ENCODE measurements around the gene SLC38A10.

SLC38A10 gene

GRCh38 chr17:81295031-81295675 lies at the start of gene SLC38A10:
TSS of gene SLC38A10 (minus strand) at chr17:81295307. CDS start at chr17:81294921, 386 bp downstream.
- DNase-seq: peak; percentile 86

DNA sequence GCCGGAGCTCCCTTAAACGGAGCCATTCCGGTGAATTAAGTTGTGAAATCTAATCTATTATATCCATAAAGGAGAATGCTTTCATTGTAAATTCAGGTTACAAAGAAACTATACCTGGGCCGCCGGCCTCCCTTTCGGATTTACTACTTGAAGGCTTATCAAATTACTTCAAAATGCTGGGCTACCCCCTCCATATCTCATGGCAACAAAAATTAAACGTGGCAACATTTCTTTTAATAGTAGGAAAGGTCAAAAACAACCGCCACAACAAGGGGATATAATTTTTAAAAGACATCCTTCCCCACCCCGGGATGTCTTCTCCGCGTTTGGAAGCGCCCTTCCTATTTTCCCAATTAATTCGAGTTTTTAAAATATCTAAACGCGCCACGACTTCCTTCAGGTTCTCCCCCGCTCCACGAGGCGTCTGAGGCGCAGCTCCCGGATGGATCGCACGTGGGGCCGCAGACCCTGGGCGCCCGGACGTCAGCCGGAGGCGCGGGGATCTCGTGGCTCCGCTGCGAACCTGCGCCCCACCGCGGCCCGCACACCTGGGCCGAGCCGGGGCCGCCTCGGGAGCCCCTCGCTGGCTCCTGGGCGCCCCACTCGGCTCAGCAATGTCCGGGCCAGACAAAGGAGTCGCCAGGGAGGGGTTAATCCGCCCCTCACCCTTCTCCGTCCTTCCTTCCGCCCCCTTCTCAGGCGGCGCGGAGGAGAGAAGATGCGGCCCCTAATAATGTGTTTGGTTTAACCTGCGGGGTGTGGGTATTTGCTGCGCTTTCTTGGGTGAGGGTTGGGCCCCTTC lies 47.4 kb upstream of the SLC38A10 start:
- DNase-seq: no peak

DNA sequence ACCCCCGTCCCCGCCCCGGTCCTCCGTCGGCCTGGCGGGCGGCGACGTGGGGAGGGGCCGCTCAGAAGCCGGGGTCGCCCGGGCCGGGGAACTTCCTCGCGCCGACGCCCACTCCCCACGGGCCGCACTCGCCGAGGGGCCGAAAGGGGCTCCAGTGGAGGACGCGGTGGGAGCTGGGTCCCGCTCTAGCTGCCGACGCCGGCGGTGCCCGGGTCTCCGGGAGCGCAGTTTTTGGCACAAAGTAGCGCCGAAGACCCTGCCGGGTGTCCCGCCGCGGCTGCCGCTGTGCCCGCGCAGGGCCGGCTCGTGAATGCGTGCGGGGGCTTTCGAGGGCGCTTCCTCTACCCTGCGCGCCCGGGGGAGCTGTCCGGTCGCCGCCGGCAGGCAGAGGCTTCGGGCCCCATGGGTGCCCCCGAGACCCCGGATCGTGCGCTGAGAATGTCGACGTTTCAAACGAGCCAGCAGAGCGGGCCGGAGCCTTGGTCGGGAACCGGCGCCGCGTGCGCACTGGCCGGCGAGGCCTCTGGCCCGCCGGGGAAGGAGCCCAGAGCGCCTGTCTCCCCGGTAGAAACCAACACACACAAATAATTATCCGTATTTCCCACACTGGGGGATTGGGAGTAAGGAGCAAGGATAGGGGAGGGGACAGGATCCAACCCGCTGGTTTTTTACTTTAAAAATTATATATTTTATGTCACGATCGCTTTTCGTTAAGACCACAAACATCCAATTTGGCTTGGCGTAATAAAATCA lies 46.6 kb upstream of the SLC38A10 start:
- no peak for DNase-seq

DNA sequence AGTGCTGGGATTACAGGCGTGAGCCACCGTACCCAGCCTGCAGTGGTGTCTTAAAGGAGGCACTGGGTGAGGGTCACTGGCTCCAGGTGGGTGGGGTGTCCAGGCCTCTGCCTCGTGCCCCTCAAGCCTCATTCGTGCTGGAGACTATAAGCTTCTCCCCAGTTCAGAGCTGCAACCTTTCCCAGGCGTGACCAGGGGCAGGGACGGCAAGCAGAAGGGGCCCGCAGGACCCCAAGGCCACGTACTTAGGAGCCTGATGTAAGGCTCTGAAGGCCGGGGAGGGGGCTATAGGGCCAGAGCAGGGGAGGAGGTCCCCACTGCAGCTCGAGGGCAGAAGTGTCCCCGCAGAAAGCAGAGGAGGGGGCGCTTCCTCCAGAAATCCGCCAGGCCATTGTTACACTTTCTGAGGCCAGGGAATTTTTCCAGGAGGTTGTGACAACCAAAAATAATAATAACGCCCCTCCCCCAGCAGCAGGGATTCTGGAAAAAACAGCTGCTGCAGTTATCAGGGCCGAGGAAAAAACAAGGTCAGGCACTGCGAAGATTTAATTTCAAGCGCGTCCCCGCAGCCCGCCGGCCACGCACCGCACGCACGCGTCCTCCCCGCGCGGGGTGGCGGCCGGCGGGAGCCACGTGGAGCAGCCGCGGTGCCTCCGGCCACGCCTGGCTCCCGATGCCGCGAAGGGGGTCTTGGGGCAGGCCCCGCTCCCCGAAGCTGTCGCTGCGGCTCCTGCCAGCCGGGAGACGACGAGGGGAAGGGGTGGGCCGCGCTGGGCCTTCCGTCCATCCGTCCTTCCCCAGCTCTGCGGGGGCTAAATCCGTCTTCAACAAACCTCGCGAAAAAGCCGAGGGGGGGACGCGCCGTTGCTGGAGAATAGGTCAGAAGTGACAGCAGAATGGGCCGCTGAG lies 45.8 kb upstream of the SLC38A10 start:
- no peak for DNase-seq

- no peak for DNase-seq
These were observed 44.6 kb upstream of the SLC38A10 start for GRCh38 chr17:81339534-81340296.

DNA sequence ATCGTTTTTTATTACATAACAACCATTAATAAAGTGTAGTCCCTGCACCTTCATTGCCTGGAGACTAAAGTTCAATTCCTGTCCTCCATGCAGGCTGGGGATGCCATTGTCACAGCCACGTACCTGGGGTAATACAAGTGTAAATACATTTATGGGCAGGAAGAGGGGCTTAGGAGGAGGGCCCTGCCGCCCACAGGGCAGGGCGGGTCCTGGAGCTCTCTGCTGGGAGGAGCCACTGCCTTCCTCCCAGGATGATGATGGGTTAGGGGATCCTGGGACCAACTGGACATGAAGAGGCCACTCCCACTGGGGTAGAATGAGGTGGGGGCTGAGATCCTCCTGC lies 44.1 kb upstream of the SLC38A10 start:
- DNase-seq: no peak

DNA sequence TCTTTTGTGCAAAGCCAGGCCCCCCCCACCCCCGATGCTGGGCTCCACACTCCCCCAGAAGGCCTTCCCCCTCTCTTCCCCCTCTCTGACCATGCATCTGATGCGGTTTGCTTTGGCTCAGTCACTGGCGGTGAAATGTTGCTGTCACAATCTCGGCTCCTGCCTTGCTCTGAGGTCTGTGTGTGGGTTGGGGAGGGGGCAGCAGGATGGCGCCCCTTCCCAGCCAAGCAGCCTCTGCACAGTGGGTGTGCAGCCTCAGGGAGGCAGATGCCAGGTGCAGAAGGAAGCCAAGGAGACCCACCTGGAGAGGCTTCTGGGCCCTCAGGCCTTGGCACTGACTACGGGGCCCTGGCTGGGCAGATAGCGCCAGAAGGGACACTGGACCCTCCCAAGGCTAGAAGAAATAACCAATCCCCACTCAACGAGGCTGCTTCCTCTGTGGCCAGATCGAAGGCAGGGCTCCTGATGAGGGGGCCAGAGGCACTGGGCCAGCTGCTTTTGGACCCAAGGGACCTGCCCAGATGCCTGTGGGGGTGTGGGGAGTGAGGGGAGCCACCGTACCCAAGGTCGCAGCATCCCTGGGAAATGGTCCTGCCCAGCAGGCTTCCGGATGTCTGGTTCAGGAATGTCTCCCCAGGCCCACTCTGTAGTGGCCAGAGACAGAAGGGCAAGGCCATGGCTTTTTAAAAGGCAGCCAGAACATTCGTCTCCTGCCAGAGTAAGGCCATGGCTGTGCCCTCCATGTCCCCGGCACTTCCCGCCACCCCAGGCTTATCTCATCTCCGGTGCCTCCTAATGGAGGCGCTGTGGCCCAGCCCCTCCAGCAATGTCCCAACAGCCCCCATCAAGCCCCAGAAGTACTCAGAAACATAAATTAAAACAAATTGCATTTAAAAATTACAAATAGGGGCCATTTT lies 43.4 kb upstream of the SLC38A10 start:
- no peak for DNase-seq

GRCh38 chr17:81337476-81337879 lies 42.4 kb upstream of the SLC38A10 start:
- peak; percentile 23 for DNase-seq

GRCh38 chr17:81336930-81337325 lies 41.8 kb upstream of the SLC38A10 start:
- no peak for DNase-seq

- no peak for DNase-seq
These were observed 41.3 kb upstream of the SLC38A10 start for GRCh38 chr17:81336296-81336929.

GRCh38 chr17:81335773-81336157 lies 40.7 kb upstream of the SLC38A10 start:
- DNase-seq: no peak

DNA sequence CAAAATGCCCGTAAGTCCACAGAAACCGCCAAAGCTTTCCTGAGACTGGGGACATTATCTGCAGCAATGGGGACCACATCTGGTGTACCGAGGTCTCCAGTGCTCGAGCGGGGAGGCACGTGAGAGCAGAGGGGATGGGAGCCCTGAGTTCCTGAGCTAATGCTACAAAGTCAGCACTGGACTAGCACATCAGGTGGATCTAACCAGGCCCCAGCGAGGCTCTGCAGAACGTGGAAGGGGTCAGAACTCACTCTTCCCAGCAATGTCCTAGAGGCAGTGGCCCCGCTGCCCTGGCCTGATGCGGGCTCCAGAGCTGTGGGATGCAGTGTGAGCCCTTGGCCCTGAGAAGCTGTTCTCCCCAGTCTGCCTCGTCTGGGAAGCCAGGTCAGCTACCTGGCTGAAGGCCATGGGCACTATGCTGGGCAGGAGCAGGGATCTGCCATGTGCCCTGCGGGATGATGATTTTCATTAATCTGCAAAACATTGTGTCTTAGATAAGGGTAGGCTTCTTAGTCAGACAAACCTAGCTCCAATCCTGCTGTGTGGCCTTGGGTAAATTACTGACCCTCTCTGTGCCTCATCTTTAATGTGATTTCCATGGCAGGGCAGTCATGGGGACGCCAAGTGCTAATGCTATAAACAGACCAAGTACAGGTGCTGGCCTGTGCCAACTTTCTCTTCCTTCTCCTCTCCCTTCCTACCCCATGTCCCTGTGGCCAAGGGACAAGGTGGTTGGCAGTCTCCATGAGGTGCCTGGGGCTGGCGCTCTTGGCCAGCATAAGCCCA lies 40.1 kb upstream of the SLC38A10 start:
- DNase-seq: no peak

GRCh38 chr17:81334391-81334901 lies 39.3 kb upstream of the SLC38A10 start:
- no peak for DNase-seq

DNA sequence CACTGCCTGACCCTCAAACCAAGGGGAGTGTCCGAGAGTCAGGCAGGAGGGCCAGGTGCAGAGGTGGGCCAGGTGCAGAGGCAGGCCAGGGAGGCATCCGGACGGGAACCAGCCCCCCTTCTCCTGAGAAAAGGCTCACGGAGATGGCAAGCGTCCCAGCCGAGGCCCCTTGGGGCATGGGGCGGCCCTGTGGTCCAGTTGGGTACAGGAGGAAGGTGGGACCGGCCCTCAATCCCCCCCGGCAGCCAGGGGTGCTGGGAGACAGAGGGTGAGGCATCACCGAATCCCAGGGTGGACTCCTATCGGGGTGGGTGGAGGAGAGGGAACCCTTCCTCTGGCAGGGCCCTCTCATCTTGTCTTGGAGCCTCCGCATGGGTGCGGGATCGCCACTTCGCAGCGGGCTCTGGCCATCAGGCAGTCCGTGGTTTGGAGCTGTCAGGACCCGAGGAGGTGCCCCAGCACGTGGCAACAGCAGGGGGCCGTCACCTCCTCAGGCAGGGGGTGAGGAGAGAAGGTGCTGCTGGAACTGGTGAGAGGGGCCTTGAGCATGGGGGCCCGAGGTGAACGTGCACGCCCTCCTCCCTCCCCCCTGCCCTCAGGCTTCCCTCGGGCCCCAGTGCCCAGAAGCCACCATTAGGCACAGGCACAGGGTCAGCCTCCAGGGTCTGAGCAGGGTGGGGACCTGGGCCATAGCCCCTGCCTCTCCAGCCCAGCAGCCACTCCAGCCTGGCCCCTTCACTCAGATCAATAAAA lies 38.7 kb upstream of the SLC38A10 start:
- DNase-seq: peak; percentile 8

DNA sequence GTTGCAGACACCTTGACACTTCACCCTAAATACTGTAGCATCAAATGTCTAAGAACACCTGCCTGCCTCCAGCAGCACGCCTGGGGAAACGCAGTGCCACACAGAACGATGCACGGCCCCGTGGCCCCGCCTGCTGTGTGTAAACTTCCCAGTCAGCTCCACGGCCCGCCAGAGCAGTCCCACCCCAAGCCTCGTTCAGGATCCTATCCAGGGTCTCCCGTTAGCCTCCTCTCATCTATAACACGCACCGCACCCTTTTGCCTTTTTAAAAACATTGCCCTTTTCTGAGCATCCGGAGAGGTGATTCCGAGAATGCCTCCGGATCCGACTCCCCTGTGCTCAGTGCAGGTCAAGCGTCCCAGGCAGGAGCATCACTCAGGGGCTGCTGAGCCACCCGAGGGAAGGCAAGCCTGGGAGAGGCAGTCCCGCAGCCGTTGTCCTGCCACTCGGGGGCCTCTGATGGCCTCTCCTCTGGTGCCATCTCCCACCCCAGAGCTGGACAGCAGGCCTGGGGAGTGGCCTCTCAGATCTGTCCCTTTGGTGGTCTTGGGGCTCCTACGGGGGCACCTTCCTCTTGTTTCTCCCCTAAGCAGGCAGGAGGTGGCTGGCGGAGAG lies 37.9 kb upstream of the SLC38A10 start:
- DNase-seq: peak; percentile 46

DNA sequence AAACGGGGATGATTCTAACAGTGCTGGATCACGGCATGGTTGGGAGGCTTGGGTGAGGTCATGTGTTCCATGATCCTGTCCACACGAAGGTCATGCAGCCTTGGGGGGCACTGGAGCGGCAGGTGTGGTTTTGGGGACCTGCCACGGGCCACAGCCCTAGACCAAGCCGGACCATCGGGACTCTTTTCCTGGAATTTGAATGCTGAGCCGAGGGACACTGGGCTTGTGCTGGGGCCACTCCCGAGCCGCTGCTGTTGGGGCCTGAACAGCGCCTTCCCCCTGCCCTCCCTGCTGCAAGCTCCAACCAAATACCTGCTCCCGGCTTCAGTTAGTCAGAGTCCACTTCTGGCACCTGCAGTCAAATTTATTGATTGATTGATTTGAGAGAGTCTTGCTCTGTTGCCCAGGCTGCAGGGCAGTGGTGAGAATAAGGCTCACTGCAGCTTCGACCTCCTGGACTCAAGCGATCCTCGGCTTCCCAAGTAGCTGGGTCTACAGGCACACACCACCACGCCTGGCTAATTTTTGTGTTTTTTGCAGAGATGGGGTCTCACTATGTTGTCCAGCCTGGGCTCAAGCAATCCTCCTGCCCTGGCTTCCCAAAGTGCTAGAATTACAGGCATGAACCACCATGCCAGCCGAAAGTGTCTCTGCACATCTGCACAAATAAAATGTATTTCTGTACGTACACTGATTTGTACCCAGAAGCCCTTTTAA lies 37.2 kb upstream of the SLC38A10 start:
- no peak for DNase-seq

DNA sequence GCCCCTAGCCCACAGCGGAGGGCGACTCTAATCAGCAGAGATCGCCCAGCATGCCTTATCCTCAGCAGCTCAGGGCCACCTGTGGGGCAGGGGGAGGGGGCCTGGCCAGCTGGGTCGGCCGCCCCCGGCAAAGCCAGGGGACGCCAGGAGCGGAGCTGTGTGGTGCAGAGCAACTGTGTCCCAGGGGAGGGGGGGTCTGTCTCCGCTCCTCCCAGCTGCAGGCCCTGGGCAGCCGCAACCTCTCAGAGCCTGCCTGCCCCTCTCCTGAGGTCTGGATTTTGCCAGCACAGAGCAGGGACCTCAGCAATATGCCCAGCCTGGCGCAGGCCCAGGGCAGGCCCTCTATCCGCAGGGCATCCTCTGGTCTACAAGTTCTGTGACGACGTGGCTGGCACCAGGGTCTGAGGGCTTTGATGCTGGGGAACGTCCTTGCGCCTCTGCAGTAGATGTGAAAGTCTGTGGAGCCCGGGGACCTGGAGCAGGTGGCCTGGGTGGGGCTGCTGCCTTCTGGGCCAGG lies 36.5 kb upstream of the SLC38A10 start:
- DNase-seq: no peak

Data from NCI-H146 (cell line).